ENCODE measurements around the gene SDR9C7.

GRCh38 chr12:56933826-56934625 is at the start of gene SDR9C7:
- TF ChIP-seq CTCF (IDR thresholded peaks at IDR 0.05) (no peak), PHF8 (IDR thresholded peaks at IDR 0.05; ENCODE audit: borderline replicate concordance, low read depth) (no peak), CEBPB (IDR thresholded peaks at IDR 0.05) (no peak), HOXA7 (CRISPR knock-in tag; IDR thresholded peaks at IDR 0.05) (no peak), KDM5A (IDR thresholded peaks at IDR 0.05) (no peak), MYC (IDR thresholded peaks at IDR 0.05; ENCODE audit: borderline replicate concordance, low read length) (no peak), PBX3 (IDR thresholded peaks at IDR 0.05) (no peak), POLR2A (IDR thresholded peaks at IDR 0.05; ENCODE audit: low read length) (no peak), HOXB13 (CRISPR knock-in tag; IDR thresholded peaks at IDR 0.05; ENCODE audit: low read depth) (no peak), JUNB (IDR thresholded peaks at IDR 0.05) (no peak), ZFP36 (IDR thresholded peaks at IDR 0.05; ENCODE audit: borderline replicate concordance, partially characterized antibody) (no peak), CBX2 (IDR thresholded peaks at IDR 0.05; ENCODE audit: borderline replicate concordance, low read depth) (no peak), REST (IDR thresholded peaks at IDR 0.05) (no peak), ZC3H11A (IDR thresholded peaks at IDR 0.05) (no peak)

All from A549 (cell line).